Measurements from ENCODE around the gene ADAR. TPM values are rescaled to one million over a fixed set of nuclear protein-coding genes. Genes with fewer than 3 reads are reported as not detected.

The ADAR gene
- total RNA-seq, 2 donors from 2014 or later, result 54.0 to 103 TPM

GRCh38 chr1:154611150-154611862 lies 3.3 kb upstream of the ADAR start:
- no peak for ATAC-seq
- intact Hi-C loops (cut with DNase I), result no loop called here

DNA sequence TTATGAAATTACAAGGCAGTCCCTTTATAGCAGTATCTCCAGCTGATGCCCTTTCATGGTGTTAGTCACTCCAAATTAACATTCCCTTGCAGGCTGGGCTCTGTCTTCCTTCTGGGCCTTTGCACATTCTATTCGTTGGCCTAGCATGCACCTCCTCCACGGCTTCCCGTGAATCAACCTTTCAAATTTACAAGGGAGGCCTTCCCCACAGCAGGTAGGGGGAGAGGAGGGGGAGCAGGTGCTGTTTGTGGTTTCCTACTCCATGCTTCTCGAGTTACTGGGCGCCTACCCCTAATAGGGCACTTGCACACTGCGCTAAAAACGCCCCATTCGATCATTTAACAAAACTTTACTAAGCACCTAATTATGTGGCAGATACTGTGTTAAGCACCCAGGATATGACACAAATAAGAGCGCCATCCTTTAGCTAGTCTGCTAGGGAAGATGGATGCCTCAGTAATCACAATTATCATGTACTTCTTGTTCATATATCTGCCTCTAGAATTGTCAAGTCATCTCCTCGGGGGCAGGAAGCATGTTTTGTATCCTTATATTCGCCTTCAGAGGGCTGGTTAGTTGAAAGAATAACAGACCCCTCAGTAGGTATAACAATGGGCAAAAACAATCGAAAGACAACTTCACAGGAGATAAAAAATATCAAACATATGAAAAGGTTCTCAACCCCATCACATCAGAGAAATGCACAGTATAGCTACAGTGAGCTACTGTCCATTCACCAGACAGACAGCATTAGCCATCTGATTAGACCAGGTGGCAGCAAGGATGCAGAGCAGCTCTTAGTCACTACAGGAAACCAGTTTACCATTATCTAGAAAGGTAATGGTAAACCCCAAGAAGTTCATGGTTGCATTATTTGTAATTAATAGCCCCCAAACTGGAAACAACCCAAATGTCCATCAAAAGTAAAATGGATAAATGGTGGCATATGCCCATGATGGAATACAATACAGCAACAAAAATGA lies 1.7 kb upstream of the ADAR start:
- ATAC-seq, result no peak
- WGBS, 2 donors, result 62 to 79% methylated on average over 12 of the region's 12 CpGs
- Histone ChIP-seq H3K36me3 (replicated peaks in 1 of 2; ENCODE audit: insufficient read depth in 1 of 2, low read depth in 2 of 2) (no peaks in the 10 kb centered on the region), H3K9me3 (no peaks in the 10 kb centered on the region), H3K4me1 (peaks cover 33% of the 10 kb centered on the region), H3K27ac (peak overlapping the region in 1 of 4 donors; percentile 97), H3K4me3 (no peak overlapping the region), H3K27me3 (no peaks in the 10 kb centered on the region)
- intact Hi-C loops (cut with DNase I), result no loop called here
- TF ChIP-seq POLR2A (IDR thresholded peaks at IDR 0.05), result no peak
- TF ChIP-seq, protein P1, sequence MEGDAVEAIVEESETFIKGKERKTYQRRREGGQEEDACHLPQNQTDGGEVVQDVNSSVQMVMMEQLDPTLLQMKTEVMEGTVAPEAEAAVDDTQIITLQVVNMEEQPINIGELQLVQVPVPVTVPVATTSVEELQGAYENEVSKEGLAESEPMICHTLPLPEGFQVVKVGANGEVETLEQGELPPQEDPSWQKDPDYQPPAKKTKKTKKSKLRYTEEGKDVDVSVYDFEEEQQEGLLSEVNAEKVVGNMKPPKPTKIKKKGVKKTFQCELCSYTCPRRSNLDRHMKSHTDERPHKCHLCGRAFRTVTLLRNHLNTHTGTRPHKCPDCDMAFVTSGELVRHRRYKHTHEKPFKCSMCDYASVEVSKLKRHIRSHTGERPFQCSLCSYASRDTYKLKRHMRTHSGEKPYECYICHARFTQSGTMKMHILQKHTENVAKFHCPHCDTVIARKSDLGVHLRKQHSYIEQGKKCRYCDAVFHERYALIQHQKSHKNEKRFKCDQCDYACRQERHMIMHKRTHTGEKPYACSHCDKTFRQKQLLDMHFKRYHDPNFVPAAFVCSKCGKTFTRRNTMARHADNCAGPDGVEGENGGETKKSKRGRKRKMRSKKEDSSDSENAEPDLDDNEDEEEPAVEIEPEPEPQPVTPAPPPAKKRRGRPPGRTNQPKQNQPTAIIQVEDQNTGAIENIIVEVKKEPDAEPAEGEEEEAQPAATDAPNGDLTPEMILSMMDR (IDR thresholded peaks at IDR 0.05), result no peak
- no peak for DNase-seq

More at GRCh38 chr1:154611150-154611862, 3.3 kb upstream of the ADAR start:
- no peaks in the 10 kb centered on the region for H3K27me3 ChIP-seq
- WGBS, 2 donors, result 59 to 67% methylated on average over 10 of the region's 10 CpGs
- H3K27ac ChIP-seq, result no peak overlapping the region
- H3K4me3 ChIP-seq, result no peak overlapping the region
- peaks cover 19% of the 10 kb centered on the region for H3K4me1 ChIP-seq
- no peaks in the 10 kb centered on the region for H3K36me3 ChIP-seq (replicated peaks in 1 of 2; ENCODE audit: insufficient read depth in 1 of 2, low read depth in 2 of 2)
- no peak for DNase-seq
- H3K9me3 ChIP-seq, result no peaks in the 10 kb centered on the region
- TF ChIP-seq, protein P1 (IDR thresholded peaks at IDR 0.05), result no peak
- no peak for TF ChIP-seq POLR2A (IDR thresholded peaks at IDR 0.05)

- ATAC-seq (peak; percentile 43), DNase-seq (peak; percentile 44 to 54 (median 48))
- 3 to 6% methylated on average over 30 to 37 of the region's 37 CpGs for WGBS, 2 donors
- Histone ChIP-seq H3K27me3 (no peaks in the 10 kb centered on the region), H3K4me1 (peaks cover 33% of the 10 kb centered on the region), H3K27ac (peak overlapping the region; percentile 65 to 97 (median 94)), H3K36me3 (replicated peaks in 1 of 2; ENCODE audit: insufficient read depth in 1 of 2, low read depth in 2 of 2) (no peaks in the 10 kb centered on the region), H3K9me3 (no peaks in the 10 kb centered on the region), H3K4me3 (peak overlapping the region; percentile 3 to 89)
- TF ChIP-seq, protein P1 (IDR thresholded peaks at IDR 0.05), result no peak
- no peak for TF ChIP-seq POLR2A (IDR thresholded peaks at IDR 0.05)
- intact Hi-C loops (cut with DNase I), result no loop called here
Measured at GRCh38 chr1:154608397-154609270, 648 bp upstream of the ADAR start.

DNA sequence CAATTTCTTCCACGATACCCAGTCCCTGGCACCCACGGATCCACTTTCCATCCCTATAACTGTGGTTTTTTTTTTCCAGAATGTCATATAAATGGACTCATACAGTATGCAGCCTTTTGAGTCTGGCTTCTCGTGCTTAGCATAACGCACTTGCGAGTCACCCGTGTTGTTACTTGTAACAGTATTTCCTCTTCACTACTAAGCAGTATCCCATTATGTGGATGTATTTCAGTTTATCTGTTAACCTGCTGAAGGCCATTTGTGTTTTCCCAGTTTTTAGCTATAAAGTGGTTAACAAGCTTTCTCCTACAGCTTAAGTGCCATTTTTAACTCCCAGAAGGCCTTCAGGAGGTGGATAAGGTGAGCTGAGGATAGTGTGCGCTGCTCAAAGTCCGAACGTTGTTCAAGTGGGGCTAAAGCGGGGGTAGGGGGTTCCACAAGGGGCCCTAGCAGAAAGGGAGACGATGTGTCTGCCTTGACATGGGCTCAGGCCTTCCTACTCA lies 829 bp downstream of the ADAR start:
- intact Hi-C loops (cut with DNase I), result no loop called here
- Histone ChIP-seq H3K4me1 (peaks cover 33% of the 10 kb centered on the region), H3K4me3 (peak overlapping the region; percentile 58 to 89), H3K27ac (peak overlapping the region; percentile 89 to 97 (median 94)), H3K27me3 (no peaks in the 10 kb centered on the region), H3K36me3 (replicated peaks in 1 of 2; ENCODE audit: insufficient read depth in 1 of 2, low read depth in 2 of 2) (peaks cover 0 to 1% of the 10 kb centered on the region in 2 donors), H3K9me3 (no peaks in the 10 kb centered on the region)
- 12 to 18% methylated on average over 11 of the region's 11 CpGs for whole genome bisulfite sequencing, 2 donors
- DNase-seq (peak in 1 of 4 donors; percentile 14), ATAC-seq (peak; percentile 1)
- TF ChIP-seq, protein P1 (IDR thresholded peaks at IDR 0.05), result no peak
- TF ChIP-seq POLR2A (IDR thresholded peaks at IDR 0.05), result no peak
